DLD1 (cell line): ENCODE data around the gene RXRA.

Experiments
- in situ Hi-C: cut with HindIII; loops from 2 replicates; pipeline ENCODE4 v1.10.0; 2017; ENCODE audit warnings: low sequenced_read_pairs

The RXRA gene

DNA sequence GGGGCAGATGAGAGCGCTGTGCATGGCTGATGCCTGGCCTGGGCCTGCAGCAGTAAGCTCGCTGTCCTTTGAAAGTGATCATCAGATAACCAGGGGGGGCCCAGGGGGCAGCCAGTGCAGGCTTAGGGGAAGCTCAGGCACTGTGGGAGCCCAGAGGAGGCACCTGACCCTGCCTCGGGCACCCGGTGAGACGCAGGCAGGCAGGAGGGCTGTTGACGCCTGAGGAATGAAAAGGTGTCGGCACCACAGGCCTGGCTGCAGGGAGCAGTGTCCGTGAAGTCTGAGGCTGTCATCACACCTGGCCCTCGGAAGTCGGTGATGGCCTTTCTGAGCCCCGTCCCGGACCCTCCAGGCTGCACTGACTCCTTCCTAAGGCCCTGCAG is 84.6 kb downstream of the RXRA start:
- in situ Hi-C loops = no loop called here

DNA sequence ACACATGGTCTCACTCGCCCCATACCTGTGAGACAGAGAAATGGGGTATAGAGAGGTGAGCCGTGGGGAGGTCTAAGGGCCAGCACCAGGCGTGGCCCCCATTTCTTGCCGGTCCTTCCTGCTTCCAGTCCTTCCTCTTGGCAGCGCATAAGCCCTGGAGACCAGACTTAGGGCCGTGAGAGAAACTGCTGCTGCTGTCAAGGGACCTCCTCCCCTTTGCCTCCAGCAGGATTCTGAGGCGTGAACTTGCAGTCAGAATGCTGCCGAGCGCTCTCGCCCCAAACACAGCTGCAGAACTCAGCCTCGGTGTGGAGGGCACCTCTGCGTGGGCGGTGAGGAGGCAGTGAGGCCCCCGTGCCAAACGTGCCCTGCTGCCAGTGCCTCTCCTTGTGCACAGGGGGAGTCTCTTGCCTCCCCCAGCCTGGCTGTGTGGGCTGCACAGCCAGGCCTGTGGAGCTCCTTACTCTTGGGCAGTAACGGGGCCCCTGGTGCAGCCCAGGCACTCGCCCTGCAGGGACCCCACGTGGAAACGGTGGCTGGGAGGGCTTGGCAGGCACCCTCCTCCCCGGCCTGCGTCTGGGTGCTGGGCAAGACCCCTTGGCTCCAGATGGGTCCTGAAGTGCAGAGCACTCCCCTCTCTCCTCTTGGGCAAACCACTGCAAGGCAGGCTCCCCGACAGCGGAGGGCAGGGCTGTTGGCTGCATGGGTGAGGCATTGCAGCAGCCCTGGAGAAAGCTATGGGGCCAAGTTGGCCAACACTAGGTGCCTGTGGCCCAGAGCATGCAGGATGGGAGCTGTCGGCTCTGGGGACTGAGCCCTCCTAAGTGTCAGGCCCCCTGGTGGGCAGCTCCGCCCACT is 85.4 kb downstream of the RXRA start:
- in situ Hi-C loops = no loop called here

DNA sequence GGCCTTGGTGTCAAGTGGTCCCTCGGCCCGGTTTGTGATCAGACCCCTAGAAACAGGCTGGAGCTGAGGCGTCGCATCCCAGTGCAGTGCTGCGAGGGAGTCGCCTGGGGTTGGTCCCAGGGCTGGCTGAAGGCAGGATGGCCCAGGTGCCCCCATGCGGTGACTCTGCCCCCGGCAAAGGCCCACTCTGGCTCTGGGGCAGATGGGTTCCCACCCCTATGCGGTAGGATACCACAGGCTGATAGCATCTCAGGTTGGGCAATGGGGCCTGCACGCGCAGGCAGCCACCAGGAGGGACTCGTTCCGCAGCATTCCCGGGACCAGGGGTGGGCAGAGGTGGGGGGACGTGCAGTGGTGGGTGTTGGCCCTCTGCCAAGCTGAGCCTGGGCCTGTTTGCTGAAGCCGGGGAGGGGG is 86.0 kb downstream of the RXRA start:
- in situ Hi-C loops = no loop called here

DNA sequence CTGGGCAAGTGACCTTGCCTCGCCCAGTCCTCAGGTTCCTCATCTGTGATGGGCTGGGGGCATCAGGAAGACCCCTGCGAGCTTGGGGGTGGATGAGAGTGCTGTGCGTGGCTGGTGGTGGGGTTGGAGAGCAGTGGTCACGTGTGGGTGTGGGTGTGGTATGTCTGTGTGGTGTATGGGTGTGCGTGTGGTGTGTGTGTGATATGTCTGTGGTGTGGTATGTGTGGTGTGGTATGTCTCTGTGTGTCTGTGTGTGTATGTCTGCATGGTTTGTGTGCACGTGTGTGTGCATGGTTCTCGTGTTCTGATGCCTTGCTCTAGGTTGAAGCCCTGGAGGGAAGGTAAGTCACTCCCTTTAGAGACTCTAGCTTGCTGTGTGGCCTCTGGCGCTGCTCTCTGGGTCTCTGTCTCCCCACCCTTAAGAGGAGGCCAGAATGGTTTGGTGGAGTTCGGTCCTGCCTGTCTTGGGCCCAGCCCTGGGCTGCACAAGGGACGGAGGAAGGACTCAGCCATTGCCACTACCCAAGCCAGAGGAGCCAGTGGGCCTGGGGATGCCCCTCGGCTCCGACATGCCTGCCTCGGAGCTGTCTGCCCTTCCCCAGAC is 87.0 kb downstream of the RXRA start:
- in situ Hi-C loops = no loop called here

DNA sequence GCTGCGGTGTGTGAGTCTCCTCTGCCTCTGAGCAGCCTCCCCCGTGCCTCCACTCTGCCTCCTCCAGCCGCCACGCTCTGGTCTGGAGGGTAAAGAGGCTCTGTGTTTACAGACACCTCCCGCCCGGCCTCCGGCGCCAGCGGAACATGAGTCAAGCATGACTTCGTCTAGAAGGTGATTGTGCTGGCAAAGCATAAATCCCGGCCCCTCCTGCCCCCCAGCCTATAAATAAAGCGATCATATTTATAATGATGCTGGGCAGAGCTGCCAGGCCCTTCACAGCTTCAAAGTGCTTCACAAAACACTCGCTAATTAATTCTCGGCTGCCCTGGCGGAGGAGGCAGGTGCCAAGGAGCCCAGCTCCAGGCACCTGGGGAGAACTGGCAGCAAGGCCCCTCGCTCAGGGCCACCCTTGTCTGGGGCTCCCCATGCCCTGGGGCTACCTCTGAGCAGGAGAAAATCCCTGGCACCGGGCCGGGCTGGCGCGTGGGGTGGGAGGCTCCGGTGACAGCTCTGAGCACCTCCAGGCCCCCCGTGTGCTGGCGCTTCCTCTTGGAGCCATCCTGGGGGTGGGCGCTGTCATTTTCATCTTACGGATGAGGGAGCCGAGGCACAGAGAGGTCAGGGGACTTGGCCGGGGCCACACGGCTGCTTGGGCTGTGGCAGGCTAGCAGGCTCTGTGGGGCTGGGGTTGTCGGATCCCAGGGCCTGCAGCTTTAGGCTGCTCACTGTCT is 87.8 kb downstream of the RXRA start:
- in situ Hi-C loops = no loop called here

DNA sequence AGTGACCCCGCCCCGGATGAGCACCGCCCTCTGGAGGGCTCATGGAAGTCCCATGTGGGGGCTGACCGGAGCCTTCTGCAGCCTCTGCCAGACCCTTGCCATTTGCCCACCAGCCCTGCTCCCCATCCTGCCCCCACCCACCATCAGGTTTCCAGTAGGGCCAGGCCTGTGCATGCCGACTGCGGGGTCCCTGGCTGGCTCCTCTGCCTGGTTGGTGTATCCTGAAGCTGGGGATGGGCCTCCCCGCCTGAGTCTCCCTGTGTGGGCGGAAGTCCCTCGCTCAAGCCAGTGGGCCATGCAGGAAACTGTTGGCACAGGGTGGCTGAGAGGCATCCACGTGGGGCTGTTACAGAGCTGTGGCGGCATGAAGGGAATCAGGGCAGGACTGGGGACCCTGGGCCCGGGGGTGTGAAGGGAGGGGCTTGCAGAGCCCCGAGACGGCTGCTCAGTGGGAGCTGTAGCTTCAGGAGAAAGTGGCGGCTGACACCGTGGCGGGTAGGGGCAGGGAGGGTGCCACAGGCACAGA is 88.7 kb downstream of the RXRA start:
- in situ Hi-C loops = no loop called here

DNA sequence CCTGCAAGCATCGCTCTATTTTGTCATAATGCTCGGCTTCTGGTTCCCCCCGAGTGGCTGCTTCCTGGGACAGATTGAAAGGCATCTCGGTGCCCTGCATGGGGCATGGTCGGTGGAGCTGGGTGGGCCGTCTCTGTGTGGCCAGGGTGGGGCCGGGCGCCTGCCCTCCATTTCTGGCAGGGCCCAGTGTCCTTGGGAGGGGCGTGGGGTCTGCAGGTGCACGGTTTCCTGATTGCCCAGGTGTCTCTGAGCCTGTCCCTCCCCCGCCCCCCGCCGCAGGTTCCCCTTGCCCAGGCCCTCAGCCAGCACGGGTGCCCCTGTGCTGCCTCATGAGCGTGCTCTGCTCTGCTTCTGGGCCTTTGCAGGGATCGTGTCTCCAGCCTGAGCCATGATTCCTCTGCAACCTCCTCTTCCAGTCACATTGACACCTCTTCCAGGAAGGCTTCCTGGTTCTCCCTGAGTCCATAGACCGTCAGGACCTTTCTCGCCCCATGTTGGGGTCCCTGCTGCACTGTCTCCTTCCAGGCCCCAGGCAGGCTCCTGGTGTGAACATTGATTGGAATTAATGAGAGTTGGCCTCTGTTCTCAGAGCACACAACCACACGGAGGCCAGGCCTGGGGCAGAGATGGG is 90.2 kb downstream of the RXRA start:
- in situ Hi-C loops = no loop called here

DNA sequence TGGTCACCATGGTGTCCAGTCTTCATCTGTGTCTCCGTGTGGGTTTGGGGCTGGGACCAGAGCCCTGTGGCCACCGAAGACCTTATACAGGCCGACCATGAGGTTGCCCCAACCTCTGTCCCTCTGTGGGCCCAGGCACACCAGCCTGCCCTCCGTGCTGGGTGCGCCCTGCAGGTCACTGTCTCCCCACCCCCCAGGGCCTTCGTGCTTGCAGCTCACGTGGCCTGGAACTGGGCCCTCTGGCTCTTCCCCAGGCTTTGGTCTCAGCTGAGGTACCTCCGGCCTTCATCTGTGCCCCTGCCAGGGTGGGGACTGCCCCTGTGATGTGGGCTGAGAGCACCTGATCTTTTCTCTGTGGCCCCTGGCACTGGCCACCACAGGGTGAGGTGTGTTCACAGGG is 92.1 kb downstream of the RXRA start:
- in situ Hi-C loops = no loop called here

DNA sequence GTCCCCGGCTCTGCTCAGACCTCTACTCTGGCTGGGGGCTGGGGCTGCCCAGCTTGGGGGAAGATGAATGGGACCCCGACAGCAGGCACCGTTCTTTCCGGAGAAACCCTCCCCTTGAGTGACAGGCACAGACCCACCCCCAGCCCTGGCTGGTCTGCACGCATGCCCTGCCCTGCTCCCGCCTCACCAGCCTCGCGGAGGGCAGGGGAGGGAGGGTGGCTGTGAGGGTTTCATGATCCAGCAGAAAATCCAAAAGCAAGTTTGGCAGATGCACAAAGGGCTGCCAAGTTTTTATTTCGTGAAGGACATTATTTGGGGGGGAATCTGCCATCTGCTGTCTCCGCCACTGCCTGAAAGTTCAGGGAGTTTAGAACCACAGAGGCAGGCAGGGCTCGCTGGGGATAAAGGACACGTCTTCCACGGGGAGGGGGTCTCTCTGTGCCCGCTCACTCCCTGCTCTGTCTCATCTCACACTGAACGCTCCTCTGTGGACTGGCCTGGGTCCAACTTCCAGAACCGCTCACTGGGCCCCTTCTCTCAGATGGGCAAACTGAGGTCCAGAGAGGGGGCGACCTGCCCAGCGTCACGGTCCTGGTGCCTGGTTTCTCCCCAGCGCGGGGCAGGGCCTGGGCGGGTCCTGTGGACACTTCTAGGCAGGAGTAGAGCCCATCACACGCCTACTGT is 92.9 kb downstream of the RXRA start:
- in situ Hi-C loops = no loop called here

DNA sequence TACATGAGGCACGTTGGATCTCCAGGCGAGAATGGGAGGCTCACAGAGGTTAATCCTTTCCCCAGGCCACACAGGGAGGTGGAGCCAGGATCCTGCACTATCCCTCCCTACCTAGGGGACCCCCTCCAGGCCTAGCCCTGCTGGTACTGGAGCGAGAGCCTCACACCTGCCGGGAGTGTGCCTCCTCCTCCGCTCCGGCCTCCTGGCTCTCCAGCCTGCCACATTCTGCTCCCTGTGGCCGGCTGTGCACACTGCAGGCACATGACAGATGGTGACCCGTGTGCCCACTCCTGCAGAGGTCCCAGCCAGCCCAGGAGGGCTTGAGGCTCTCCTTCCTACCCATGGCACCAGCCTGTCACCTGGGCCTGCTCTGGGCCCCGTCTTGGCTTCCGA is 93.4 kb downstream of the RXRA start:
- in situ Hi-C loops = no loop called here

DNA sequence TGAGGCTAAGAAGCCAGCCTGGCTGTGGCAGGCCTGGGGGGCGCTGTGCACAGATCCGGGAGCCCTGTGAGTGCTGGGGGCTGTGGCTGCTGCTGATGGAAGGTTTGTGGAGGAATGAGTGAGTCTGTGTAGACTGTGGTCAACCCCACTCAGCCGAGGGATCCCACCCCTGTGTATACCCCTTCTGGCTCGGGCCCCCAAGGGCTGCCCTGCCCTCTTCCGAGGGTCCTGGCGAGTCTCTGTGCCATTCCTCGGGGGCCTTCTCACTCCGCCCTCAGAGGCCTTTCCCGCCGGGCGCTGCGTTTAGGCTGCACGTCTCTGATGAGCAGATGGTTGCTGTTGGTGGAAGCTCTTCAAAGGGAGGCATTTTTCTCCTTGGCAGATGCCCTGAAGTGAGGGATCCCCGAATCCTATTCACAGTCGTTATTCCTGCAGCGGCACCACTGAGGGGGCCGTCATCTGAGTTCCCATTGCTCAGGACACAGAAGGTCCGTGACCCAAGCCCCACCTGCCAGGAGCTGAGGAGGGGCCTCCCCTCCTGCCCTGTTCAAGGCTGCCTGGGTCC is 94.1 kb downstream of the RXRA start:
- in situ Hi-C loops = no loop called here

DNA sequence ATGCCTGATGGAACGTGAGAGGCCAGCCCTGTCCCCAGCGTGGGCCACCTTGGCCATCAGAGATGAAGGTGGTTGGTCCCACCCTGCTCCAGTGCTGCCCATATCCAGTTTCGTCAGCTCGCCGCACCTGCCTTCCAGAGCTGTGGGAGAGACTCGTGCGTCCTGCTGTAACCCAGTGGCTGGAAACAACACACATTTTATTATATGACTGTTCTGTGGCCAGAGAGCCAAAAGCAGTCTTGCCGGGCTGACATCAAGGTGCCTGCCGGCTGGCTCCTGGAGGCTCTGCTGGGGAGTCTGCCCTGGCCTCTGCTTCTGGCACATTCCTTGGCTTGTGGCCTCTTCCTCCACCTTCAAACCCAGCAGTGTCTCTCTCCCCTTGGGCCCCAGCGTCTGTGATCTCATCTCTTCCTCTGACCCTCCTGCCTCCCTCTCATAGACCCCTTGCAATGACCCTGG is 94.7 kb downstream of the RXRA start:
- in situ Hi-C loops = no loop called here

DNA sequence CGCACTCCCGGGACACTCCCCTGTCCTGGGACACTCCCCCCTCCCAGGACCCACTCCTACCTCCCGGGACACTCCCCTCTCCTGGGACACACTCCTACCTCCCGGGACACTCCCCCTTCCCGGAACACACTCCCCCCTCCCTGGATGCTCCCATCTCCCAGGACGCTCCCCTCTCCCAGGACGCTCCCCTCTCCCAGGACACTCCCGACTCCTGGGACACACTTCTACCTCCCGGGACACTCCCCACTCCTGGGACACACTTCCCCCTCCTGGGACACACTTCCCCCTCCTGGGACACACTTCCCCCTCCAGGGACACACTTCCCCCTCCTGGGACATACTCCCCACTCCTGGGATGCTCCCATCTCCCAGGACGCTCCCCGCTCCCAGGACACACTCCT is 95.6 kb downstream of the RXRA start:
- in situ Hi-C loops = no loop called here

DNA sequence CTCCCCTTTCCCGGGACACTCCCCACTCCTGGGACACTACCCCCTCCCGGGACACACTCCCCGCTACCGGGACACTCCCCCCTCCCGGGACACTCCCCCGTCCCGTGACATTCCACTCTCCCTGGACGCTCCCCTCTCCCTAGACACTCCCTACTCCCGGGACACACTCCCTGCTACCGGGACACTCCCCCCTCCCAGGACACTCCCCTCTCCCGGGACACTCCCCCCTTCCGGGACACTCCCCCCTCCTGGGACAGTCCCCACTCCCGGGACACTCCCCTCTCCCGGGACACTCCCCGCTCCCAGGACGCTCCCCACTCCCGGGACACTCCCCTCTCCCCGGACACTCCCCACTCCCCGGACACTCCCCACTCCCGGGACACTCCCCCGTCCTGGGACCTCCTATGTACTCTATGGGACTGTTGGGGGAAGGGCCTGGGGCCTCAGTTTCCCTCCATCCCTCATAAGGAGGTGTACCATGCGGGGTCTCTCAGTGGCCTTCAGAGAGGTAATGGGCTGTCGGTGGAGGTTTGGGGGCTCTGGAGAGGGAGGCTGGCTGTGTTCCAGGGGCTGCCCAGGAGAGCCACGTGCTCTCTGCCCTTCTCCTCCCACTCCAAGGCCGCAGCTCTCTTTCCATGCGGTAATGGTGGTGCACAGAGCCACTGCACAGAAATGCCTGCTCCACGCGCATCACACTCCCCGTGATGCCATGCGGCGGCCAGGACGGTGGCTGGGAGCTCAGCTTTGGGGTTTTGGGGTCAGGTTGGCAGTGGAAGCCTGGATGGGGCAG is 96.2 kb downstream of the RXRA start:
- in situ Hi-C loops = no loop called here

DNA sequence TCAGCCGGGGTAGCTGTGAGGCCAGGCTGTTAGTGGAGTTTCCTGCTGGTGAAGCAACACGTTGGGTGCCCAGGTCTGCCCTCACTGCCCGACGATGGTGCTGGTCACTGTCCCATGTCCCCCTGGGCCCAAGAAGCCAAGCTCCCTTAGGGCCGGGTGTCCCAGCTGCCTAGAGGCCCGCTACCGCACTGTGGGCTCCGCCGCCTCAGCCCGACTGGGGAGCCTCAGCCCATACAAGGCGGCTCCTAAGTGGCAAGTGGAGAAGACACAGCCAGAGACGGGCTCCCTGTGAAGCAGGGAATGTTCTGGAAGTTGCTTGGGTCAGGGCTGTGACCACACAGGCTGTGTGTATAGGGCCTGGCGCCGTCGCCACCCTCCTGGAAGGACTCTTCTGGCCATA is 96.9 kb downstream of the RXRA start:
- in situ Hi-C loops = no loop called here

DNA sequence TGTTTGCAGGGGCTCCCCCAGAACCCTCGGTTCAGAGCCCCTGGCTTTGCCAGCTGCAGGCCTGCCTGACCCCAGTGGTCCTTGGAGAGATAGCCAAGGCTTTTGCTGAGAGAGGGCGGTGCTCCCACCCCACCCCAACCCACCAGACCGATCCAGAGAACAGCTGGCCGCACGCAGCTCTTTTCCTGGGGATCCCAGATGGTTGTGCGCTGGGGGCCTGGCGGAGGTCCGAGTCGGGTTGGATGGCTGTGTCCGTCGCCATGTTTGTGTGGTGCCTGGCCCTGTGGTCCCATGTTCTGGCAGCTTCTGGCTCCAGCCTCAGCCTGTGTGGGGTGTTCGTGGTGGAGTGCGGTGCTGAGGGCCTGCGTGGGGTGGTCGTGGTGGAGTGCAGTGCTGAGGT is 97.5 kb downstream of the RXRA start:
- in situ Hi-C loops = no loop called here

DNA sequence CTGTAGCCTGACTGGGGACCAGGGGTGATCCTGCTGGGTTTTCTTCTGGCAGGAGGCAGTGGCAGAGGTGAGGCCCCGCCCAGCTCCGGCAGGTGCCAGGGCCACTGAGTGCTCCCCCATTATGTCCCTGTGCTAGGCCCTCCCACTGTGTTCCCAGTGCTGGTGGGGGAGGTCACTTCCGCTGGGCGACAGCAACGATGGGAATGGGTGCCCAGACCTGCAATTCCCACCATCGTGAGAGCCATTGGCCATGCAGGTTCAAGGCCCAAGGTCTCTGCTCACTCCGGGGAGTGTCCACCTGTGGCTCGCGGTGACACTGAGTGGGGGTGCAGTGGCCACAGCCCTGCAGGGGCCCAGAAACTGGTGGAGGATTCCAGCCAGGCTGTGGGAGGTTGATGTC is 98.6 kb downstream of the RXRA start:
- in situ Hi-C loops = no loop called here

DNA sequence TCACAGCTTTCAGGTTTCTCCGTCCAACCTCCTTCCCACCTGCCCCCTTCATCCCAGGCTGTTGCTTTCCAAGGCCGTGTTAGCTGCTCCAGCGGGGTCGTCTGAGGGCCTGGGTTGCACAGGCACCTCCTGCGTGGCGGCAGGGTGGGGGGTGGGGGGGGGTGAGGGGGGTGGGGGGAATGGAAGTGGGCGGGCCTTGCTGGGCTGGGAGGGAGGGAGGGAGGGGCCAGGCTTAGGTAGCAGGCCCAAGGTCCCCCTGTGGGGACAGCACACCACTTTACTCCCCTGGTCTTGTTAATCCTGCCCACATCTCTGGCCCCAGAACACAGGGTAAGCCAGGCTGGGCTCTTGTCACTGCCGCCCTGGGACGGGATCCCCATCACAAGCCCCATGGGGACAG is 99.1 kb downstream of the RXRA start:
- in situ Hi-C loops = no loop called here

DNA sequence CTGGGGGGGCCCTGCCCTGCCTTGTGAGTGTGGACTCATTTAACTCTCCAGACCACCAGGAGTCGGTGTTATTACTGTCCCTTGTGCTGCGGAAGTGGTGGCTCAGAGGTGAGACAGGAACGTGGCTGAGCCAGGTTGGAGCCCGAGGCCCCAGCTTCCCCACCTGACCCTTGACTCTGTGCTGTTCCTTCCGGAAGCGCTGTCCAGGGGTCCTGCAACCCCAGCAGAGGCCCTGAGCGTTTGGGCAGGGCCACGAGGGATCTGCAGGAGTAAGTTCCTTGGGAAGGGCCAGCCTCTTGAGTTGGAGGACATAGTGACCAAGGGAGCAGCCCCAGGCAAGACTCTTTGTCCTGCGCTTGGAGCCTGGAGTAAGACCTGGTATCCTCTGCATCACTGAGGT is 99.6 kb downstream of the RXRA start:
- in situ Hi-C loops = no loop called here

DNA sequence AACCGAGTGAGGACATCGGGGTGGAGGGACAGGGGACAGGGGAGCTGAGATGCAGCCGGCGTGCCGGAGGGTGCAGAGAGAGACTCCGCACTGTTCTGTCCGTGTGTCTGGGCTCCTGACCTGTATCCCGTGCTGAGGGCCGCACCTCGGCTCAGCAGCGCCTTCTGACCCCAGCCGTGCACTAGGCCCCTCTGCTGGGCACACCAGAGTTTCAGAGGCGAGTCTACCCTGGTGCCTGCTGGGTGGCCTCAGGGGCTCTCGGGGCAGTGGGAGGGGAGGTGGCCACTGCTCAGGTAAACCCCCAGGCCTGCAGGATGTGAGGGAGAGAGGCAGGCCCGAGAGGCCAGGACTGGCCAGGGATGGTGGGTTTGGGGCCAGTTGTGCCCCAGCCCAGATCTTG is 100.2 kb downstream of the RXRA start:
- in situ Hi-C loops = no loop called here
